Endodermal cell (in vitro differentiated cells): ENCODE measurements around the gene LSP1. TPM values are rescaled to one million over a fixed set of nuclear protein-coding genes. Genes with fewer than 3 reads are reported as not detected.

Experiments used
- DNase-seq: peaks from one replicate; pipeline ENCODE4 v3.0.0-alpha.2; 2017
- H3K27ac ChIP-seq: 2 replicates; pipeline ENCODE4 v1.5.1; 2013; ENCODE audit warnings: mild to moderate bottlenecking, low read depth, low read length, moderate library complexity
- H3K27me3 ChIP-seq: 2 replicates; pipeline ENCODE4 v1.6.1; 2013; ENCODE audit warnings: mild to moderate bottlenecking, low read length, moderate library complexity; ENCODE audit not compliant: insufficient read depth, control insufficient read depth, poor library complexity, severe bottlenecking
- H3K36me3 ChIP-seq: 2 replicates; pipeline ENCODE4 v1.7.0; 2013; ENCODE audit warnings: mild to moderate bottlenecking, low read length, moderate library complexity; ENCODE audit not compliant: control insufficient read depth, insufficient read depth
- H3K4me1 ChIP-seq: one replicate; pipeline ENCODE4 v1.7.0; 2013; ENCODE audit warnings: low read length; ENCODE audit not compliant: control insufficient read depth, insufficient read depth
- H3K4me3 ChIP-seq: 2 replicates; pipeline ENCODE4 v1.5.1; 2013; ENCODE audit warnings: mild to moderate bottlenecking, low read length, moderate library complexity
- H3K9ac ChIP-seq: 2 replicates; pipeline ENCODE4 v1.6.1; 2013; ENCODE audit warnings: mild to moderate bottlenecking, low read length, moderate library complexity; ENCODE audit not compliant: poor library complexity, severe bottlenecking; ENCODE audit errors: extremely low read depth
- H3K9me3 ChIP-seq: 2 replicates; pipeline ENCODE4 v1.6.1; 2013; ENCODE audit warnings: mild to moderate bottlenecking, low read length, moderate library complexity; ENCODE audit not compliant: control insufficient read depth
- H3K27ac Mint-ChIP-seq: 2 replicates; pipeline ENCODE4 v1.8.0; 2020; ENCODE audit warnings: mixed read lengths
- H3K27me3 Mint-ChIP-seq: 2 replicates; pipeline ENCODE4 v1.8.0; 2021; ENCODE audit warnings: mild to moderate bottlenecking, mixed read lengths; ENCODE audit not compliant: insufficient read depth
- H3K36me3 Mint-ChIP-seq: 2 replicates; pipeline ENCODE4 v1.8.0; 2020; ENCODE audit warnings: low read depth, mixed read lengths
- H3K4me1 Mint-ChIP-seq: 2 replicates; pipeline ENCODE4 v1.8.0; 2020; ENCODE audit warnings: mixed read lengths
- H3K4me3 Mint-ChIP-seq: 2 replicates; pipeline ENCODE4 v1.8.0; 2020; ENCODE audit warnings: mild to moderate bottlenecking, moderate library complexity, mixed read lengths
- H3K9me3 Mint-ChIP-seq: 2 replicates; pipeline ENCODE4 v1.8.0; 2020; ENCODE audit warnings: mild to moderate bottlenecking, mixed read lengths
- WGBS, 2 experiments: methylation state at CpG; one replicate each; pipeline versions ENCODE4 v1.1.5 to v1.1.7; 2013; ENCODE audit warnings: missing lambda C conversion rate in 2 of 2, mixed read lengths in 1 of 2; ENCODE audit not compliant: insufficient coverage in 1 of 2, insufficient read length in 1 of 2; 5-methylcytosine and 5-hydroxymethylcytosine counted together
- total RNA-seq, 2 donors: library from RNA; stranded (reverse); fragmentation: NEBNext Ultra II Directional in 1 of 2; extraction: Animal tissue kit (Norgen Biotek cat#: 25700) in 1 of 2; gene quantifications; 2 replicates in 1 of 2; 3 replicates in 1 of 2; pipeline ENCODE4 v1.2.1, GENCODE V29; 2021
- TF ChIP-seq, protein P1 (sequence below): fragments of 200-600 bp; sonication (generic); conservative IDR thresholded peaks from 2 replicates; pipeline ENCODE4 v1.5.0; 2021; ENCODE audit warnings: antibody characterized with exemption, mild to moderate bottlenecking

LSP1 gene
- total RNA-seq, 2 donors from 2014 or later = not detected

DNA sequence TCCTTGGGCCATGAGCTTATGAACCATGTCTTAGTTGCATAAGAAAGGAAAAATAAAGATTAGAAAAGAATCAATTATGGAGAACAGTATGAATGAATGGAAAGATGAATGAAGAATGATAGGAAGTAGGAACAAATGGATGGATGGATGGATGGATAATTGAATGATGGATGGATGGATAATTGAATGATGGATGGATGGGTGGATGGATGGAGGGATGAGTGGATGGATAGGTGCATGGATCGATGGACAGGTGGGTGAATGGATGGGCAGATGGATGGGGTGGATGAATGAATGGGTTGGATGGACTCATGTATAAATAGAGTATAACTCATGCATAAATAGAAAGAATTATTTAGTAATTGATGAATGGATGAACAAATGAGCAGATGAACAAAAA lies 7.2 kb downstream of the LSP1 start:
- TF ChIP-seq, protein P1, sequence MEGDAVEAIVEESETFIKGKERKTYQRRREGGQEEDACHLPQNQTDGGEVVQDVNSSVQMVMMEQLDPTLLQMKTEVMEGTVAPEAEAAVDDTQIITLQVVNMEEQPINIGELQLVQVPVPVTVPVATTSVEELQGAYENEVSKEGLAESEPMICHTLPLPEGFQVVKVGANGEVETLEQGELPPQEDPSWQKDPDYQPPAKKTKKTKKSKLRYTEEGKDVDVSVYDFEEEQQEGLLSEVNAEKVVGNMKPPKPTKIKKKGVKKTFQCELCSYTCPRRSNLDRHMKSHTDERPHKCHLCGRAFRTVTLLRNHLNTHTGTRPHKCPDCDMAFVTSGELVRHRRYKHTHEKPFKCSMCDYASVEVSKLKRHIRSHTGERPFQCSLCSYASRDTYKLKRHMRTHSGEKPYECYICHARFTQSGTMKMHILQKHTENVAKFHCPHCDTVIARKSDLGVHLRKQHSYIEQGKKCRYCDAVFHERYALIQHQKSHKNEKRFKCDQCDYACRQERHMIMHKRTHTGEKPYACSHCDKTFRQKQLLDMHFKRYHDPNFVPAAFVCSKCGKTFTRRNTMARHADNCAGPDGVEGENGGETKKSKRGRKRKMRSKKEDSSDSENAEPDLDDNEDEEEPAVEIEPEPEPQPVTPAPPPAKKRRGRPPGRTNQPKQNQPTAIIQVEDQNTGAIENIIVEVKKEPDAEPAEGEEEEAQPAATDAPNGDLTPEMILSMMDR = no peak
- no peak for DNase-seq
- H3K36me3 ChIP-seq = no peaks in the 10 kb centered on the region
- no peak overlapping the region for H3K9ac ChIP-seq
- no peaks in the 10 kb centered on the region for H3K9me3 ChIP-seq
- no peak overlapping the region for H3K27ac ChIP-seq
- H3K4me1 ChIP-seq = no peaks in the 10 kb centered on the region
- no peaks in the 10 kb centered on the region for H3K9me3 Mint-ChIP-seq
- 89 to 100% methylated on average over 1 of the region's 1 CpG for WGBS, 2 experiments
- H3K4me3 ChIP-seq = no peak overlapping the region
- no peaks in the 10 kb centered on the region for H3K27me3 ChIP-seq
- no peak overlapping the region for H3K27ac Mint-ChIP-seq
- H3K27me3 Mint-ChIP-seq = peaks cover 4% of the 10 kb centered on the region
- no peaks in the 10 kb centered on the region for H3K4me1 Mint-ChIP-seq
- no peak overlapping the region for H3K4me3 Mint-ChIP-seq
- no peaks in the 10 kb centered on the region for H3K36me3 Mint-ChIP-seq

DNA sequence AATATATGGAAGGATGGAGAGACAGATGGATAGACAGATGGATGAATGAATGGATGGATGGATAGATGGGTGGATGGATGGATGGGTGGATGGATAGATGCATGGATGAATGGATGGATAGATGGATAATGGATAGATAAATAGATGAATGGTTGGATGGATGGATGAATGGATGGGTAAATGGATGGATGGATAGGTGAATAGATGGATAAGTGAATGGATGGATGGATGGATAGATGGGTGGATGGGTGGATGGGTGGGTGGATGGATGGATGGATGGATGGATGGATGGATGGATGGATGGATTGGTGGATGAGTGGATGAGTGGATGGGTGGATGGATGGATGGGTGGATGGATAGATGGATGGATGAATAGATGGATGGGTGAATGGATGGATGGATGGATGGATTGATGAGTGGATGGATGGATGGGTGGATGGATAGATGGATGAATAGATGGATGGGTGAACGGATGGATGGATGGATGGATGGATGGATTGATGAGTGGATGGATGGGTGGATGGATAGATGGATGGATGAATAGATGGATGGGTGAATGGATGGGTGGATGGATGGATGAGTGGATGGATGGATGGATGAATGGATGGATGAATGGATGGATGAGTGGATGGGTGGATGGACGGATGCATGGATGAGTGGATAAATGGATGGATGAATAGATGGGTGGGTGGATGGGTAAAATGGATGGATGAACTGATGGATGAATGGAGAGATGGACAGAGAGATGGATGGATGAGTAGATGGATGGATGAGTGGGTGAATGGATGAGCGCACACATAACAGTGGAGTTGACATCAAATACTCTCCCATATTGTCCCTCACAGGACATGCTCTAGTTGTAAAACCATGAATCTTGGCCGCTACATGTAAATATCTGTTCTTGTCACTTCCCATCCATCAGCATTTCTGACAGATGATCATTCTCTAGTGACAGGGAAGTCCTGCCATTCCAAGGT lies 8.8 kb downstream of the LSP1 start:
- WGBS, 2 experiments = 78 to 94% methylated on average over 3 to 4 of the region's 4 CpGs
- no peaks in the 10 kb centered on the region for H3K9me3 Mint-ChIP-seq
- H3K36me3 Mint-ChIP-seq = no peaks in the 10 kb centered on the region
- H3K36me3 ChIP-seq = no peaks in the 10 kb centered on the region
- no peak overlapping the region for H3K9ac ChIP-seq
- no peak overlapping the region for H3K4me3 Mint-ChIP-seq
- TF ChIP-seq, protein P1 = no peak
- no peaks in the 10 kb centered on the region for H3K4me1 ChIP-seq
- no peaks in the 10 kb centered on the region for H3K4me1 Mint-ChIP-seq
- H3K9me3 ChIP-seq = no peaks in the 10 kb centered on the region
- H3K27me3 ChIP-seq = no peaks in the 10 kb centered on the region
- DNase-seq = no peak
- H3K27ac ChIP-seq = no peak overlapping the region
- peaks cover 4% of the 10 kb centered on the region for H3K27me3 Mint-ChIP-seq
- H3K4me3 ChIP-seq = no peak overlapping the region
- H3K27ac Mint-ChIP-seq = no peak overlapping the region

DNA sequence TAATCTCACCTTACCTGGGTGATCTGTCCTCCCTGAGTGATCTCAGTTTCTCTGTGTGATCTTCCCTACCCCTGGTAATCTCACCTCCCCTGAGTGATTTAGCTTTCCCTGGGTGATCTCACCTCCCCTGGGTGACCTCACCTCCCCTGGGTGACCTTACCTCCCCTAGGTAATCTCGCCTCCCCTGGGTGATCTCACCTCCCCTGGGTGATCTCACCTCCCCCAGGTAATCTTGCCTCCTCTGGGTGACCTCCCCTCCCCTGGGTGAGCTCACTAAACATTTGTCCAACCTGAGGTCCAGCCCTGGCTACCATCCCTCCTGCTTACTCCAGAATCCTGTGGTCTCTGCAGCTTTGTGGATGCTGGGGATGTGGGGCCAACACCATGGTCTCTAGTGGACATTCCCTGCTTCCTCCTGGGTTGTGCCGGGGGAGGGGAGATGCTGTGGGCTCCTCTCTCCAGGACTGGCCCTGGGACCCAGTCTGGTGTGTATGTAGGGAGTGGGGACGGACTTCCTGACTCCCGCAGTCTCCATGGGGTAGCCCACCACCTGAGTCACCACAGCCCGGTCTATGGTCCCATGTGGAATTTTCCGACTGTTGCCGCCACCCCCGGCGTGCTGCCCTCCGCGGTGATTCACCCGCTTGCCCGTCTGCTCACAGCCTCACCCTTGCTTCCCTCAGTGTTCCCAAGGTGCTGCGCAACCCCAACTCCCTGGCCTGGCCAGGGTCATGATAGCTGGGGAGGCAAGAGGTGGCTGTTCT lies 9.9 kb downstream of the LSP1 start:
- H3K27ac ChIP-seq = no peak overlapping the region
- TF ChIP-seq, protein P1 = no peak

More for the DNA sequence above, 9.9 kb downstream of the LSP1 start:
- no peak for DNase-seq
- no peaks in the 10 kb centered on the region for H3K4me1 Mint-ChIP-seq
- H3K9me3 Mint-ChIP-seq = no peaks in the 10 kb centered on the region
- peaks cover 4% of the 10 kb centered on the region for H3K27me3 Mint-ChIP-seq
- H3K27ac Mint-ChIP-seq = no peak overlapping the region
- no peaks in the 10 kb centered on the region for H3K36me3 Mint-ChIP-seq
- Histone ChIP-seq H3K4me1 (no peaks in the 10 kb centered on the region), H3K36me3 (no peaks in the 10 kb centered on the region), H3K9me3 (no peaks in the 10 kb centered on the region), H3K9ac (no peak overlapping the region), H3K4me3 (no peak overlapping the region), H3K27me3 (no peaks in the 10 kb centered on the region)
- H3K4me3 Mint-ChIP-seq = no peak overlapping the region
- WGBS, 2 experiments = 68 to 87% methylated on average over 10 to 12 of the region's 14 CpGs
